Activated CD8-positive, alpha-beta memory T cell treated with anti-CD3 and anti-CD28 coated beads for 36 hours (primary cell): Measurements from ENCODE around the gene CSNK2A1. TPM values are rescaled to one million over a fixed set of nuclear protein-coding genes. Genes with fewer than 3 reads are reported as not detected.

Source experiments
- CTCF ChIA-PET: fragments of 350-600 bp; sonication (Branson Sonifier 250); formaldehyde crosslinking; loops from one replicate; lab custom pipeline; 2021; ENCODE audit warnings: antibody characterized with exemption; lab: Charles Lee
- POLR2A ChIA-PET: fragments of 350-600 bp; sonication (Branson Sonifier 250); formaldehyde crosslinking; loops from one replicate; lab custom pipeline; 2021; ENCODE audit warnings: antibody characterized with exemption; lab: Charles Lee
- total RNA-seq, 2 experiments: library from RNA; stranded (reverse); gene quantifications; one replicate each; pipeline ENCODE4 v1.2.3, GENCODE V29; 2021

CSNK2A1 gene
- total RNA-seq, 2 experiments from 2014 or later, result 173 to 179 TPM

- CTCF ChIA-PET, result interaction anchor here (0.9 kb wide), 1 partner anchor 77 kb away, joined by 4 read pairs; no protein-coding TSS in a partner anchor
- POLR2A ChIA-PET, result no interaction called here
Measured at GRCh38 chr20:568673-569415, 25.3 kb upstream of the CSNK2A1 start.

GRCh38 chr20:568097-568652, 24.6 kb upstream of the CSNK2A1 start:
- ChIA-PET CTCF (interaction anchor here (0.9 kb wide), 1 partner anchor 77 kb away, joined by 4 read pairs; no protein-coding TSS in a partner anchor), POLR2A (no interaction called here)

GRCh38 chr20:564192-564591, 20.6 kb upstream of the CSNK2A1 start:
- ChIA-PET POLR2A (no interaction called here), CTCF (no interaction called here)

GRCh38 chr20:563187-563586, 19.6 kb upstream of the CSNK2A1 start:
- ChIA-PET CTCF (interaction anchor here (1.3 to 1.9 kb wide), 3 partner anchors 79 to 176 kb away, joined by 3 to 9 read pairs (median 6); no protein-coding TSS in a partner anchor), POLR2A (no interaction called here)

DNA sequence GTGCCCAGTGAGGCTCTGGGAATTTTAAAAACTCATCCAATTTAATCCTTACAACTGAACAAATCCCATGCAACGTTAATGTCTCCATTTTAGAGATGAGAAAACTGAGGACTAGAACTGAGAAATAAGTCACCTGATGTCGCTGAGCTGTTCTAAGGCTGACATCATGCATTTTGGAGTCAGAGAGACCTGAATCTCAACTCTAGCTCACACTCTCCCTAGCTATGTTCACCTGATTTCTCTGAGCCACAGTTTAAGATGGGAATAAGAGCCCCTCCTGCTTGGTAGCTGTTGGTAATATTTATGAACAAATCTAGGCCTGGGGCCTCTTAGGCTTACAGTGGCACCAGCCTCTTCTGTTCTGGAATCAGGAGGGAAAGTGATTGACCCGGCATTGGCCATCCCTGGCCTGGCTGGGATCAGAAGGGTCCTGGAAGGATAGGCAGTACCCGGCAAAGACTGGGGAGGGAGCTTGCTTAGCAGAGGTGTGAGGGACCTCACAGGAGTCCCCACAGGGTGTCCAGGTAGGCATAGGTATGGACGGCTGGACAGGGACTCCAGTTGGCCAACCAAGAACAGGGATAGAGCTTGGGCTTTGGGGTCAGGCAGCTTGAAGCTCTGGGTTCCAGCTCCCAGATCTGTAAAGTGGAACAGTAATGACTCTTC, 18.8 kb upstream of the CSNK2A1 start:
- ChIA-PET CTCF (interaction anchor here (1.3 to 1.9 kb wide), 3 partner anchors 80 to 177 kb away, joined by 3 to 9 read pairs (median 6); no protein-coding TSS in a partner anchor), POLR2A (no interaction called here)

GRCh38 chr20:561437-562231, 18.0 kb upstream of the CSNK2A1 start:
- ChIA-PET POLR2A (no interaction called here), CTCF (interaction anchor here (1.3 to 1.9 kb wide), 4 partner anchors 81 to 177 kb away, joined by 3 to 10 read pairs (median 4); no protein-coding TSS in a partner anchor)

- POLR2A ChIA-PET, result no interaction called here
- CTCF ChIA-PET, result interaction anchor here (1.3 to 1.6 kb wide), 2 partner anchors 85 to 162 kb away, joined by 3 to 10 read pairs; no protein-coding TSS in a partner anchor
Measured at GRCh38 chr20:560680-561079, 17.1 kb upstream of the CSNK2A1 start.

- POLR2A ChIA-PET, result no interaction called here
- CTCF ChIA-PET, result no interaction called here
Measured at GRCh38 chr20:558117-558516, 14.5 kb upstream of the CSNK2A1 start.

GRCh38 chr20:556984-557383, 13.4 kb upstream of the CSNK2A1 start:
- ChIA-PET POLR2A (no interaction called here), CTCF (no interaction called here)

DNA sequence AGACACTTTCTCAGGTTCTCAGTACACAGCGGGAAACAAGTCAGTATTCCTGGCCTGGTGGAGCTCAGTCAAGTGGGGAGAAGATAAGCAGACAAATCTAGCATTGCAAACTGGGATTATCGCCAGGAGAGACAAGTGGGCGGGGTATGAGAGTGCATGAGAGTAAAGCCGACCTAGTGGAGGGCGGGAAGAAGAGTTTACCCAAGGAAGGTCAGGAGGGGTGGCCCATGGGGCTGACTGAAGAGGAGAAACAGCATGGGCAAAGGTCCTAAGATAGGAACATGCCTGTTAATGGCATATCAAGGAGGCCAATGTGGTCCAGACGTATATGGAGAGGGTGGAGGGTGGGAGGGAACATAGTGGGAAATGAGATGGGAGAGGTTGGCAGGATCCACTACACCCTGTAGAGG, 12.4 kb upstream of the CSNK2A1 start:
- ChIA-PET POLR2A (no interaction called here), CTCF (no interaction called here)

DNA sequence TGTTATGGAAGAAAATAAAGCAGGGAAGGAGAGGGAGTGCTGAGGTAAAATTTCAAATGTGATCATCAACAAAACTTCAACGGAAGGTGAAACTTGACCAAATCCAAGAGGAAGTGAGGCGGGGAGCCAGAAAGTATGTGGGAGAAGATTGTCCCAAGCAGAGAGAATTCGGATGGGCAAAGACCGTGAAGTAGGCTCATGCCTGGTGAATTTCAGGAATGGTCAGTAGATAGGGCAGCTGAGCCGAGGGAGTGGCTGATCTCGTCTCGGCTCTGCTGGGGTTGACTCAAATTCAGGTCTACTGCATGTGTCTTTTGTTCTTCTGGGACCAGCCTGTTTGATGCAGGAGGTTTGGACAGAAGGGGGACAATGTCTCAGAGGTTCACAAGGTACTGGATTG, 7.0 kb upstream of the CSNK2A1 start:
- CTCF ChIA-PET, result interaction anchor here (2.3 kb wide), 1 partner anchor 95 kb away, joined by 6 read pairs; no protein-coding TSS in a partner anchor

GRCh38 chr20:549722-550496, 6.3 kb upstream of the CSNK2A1 start:
- ChIA-PET POLR2A (interaction anchor here (0.6 kb wide), 1 partner anchor 40 kb away, joined by 3 read pairs; no protein-coding TSS in a partner anchor), CTCF (interaction anchor here (2.3 kb wide), 1 partner anchor 95 kb away, joined by 6 read pairs; no protein-coding TSS in a partner anchor)

More for the DNA sequence above, 7.0 kb upstream of the CSNK2A1 start:
- POLR2A ChIA-PET, result no interaction called here

DNA sequence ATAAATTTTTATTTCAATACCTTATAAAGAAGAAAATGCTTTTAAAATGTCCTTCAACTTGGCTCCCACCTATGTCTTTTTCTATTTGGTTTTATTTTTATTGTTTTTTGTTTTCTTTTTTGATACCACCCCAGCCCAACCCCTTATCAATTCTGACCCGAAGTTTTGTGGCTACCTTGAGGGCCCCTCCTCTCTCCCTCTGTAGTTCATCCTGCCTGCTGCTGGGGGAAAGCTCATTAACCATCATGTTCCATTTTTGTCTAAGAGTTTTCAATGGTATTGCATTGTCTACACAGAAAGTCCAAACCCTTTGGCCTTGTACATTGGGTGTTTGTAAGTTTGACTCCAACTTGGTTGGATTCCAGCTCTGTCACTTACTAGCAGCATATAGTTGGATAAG, 5.3 kb upstream of the CSNK2A1 start:
- ChIA-PET CTCF (interaction anchor here (2.3 kb wide), 1 partner anchor 96 kb away, joined by 6 read pairs; no protein-coding TSS in a partner anchor), POLR2A (interaction anchor here (0.6 kb wide), 1 partner anchor 39 kb away, joined by 3 read pairs; no protein-coding TSS in a partner anchor)

DNA sequence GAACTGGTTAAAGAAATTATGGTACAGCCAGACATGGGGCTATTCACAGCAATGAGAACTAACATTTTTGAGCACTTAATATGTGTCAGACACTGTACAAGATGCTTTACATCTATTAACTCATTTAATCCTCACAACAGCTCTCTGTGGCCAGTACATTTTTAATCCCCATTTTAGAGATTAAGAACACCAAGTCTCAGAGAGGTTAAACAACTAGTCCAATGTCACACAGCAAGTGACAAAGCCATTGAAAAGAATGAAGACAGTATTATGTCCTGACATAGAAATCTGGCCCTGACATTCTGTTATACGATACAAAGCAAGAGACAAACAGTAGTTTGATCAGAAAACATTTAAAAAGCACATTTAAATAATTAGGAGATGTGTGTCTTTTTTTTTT, 3.8 kb upstream of the CSNK2A1 start:
- ChIA-PET POLR2A (no interaction called here), CTCF (no interaction called here)

DNA sequence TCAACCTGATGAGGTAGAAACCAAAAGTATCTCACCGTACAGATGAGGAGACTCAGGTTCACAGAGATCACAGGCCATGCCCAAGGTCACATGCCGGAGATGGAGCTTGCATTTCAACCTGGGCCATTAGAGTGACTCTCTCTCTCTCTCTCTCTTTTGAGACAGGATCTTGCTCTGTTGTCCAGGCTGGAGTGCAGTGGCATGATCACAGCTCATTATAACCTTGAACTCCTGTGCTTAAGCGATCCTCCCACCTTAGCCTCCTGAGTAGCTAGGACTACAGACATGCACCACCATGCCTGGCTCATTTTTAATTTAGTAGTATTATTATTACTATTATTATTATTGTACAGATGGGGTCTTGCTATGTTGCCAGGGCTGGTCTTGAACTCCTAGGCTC, 2.8 kb upstream of the CSNK2A1 start:
- ChIA-PET CTCF (interaction anchor here (0.8 to 1.3 kb wide), 2 partner anchors 99 to 121 kb away, joined by 3 read pairs; no protein-coding TSS in a partner anchor), POLR2A (no interaction called here)

DNA sequence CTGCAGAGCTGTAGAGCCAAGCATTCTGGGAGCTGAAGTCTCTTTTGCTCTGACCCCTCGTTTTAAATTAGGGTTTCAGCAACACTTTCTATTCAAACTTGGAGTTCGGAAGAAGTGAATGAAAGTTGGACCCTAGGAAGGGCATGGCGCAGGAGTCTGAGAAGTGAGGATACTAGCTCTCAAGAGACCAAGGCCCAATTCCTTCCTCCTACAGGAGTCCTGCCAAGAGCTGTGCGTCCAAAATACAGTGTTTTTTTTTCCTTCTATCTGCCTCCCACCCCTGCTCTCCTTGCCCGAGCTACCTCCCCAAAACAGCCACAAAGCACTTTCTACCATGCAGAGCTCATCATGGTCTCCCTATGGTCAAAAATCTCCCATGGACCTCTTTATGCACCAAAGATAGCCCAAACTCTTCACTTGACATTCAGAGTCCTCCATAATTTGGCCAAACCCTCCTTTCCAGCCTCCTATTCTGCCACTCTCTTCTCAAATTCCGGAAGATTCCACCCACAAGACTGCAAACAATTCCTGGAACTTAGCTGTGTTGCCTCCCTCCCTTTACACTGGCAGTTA, 649 bp upstream of the CSNK2A1 start:
- CTCF ChIA-PET, result interaction anchor here (1.0 kb wide), 3 partner anchors 102 to 220 kb away, joined by 3 read pairs; no protein-coding TSS in a partner anchor
- POLR2A ChIA-PET, result interaction anchor here (1.0 to 1.6 kb wide), 4 partner anchors 9 to 162 kb away, joined by 3 to 17 read pairs (median 5); no protein-coding TSS in a partner anchor

- ChIA-PET POLR2A (interaction anchor here (0.6 to 1.6 kb wide), 6 partner anchors 8 to 290 kb away, joined by 3 to 17 read pairs (median 4); no protein-coding TSS in a partner anchor), CTCF (interaction anchor here (1.0 to 1.3 kb wide), 4 partner anchors 14 to 218 kb away, joined by 3 to 4 read pairs (median 3); no protein-coding TSS in a partner anchor)
Measured at GRCh38 chr20:542777-543368, 717 bp downstream of the CSNK2A1 start.
